Hindlimb muscle (tissue), 1 donor: ENCODE measurements around the gene ZNF514. TPM values are rescaled to one million over a fixed set of nuclear protein-coding genes. Genes with fewer than 3 reads are reported as not detected.
"Not testable (repeated sequence)": the region's sequence is repeated elsewhere in the genome, so short reads cannot be mapped to it uniquely, and the experiment has no call there.

Experiments
- DNase-seq: peaks from one replicate; pipeline ENCODE4 v3.0.0-alpha.2; 2013
- polyA plus RNA-seq: library from polyadenylated mRNA; unstranded; fragments of 120-200 nt; gene quantifications from one replicate; pipeline ENCODE4 v1.2.1, GENCODE V29; 2013; ENCODE audit not compliant: insufficient read length

The ZNF514 gene
- polyA plus RNA-seq, 1 donor: 22.2 TPM

GRCh38 chr2:95122197-95122551 lies 37.5 kb downstream of the ZNF514 start:
- no peak for DNase-seq

GRCh38 chr2:95121407-95122196 lies 38.0 kb downstream of the ZNF514 start, which contains the start of gene MRPS5:
Gene MRPS5 (minus strand): TSS chr2:95121808. CDS start chr2:95121791, 17 bp downstream.
- DNase-seq: peak; percentile 87

- DNase-seq: no peak
Observed at GRCh38 chr2:95121093-95121406, 38.6 kb downstream of the ZNF514 start.

- peak; percentile 48 for DNase-seq
Observed at GRCh38 chr2:95115418-95115817, 44.2 kb downstream of the ZNF514 start.

GRCh38 chr2:95113464-95113863 lies 46.2 kb downstream of the ZNF514 start:
- DNase-seq: no peak

- no peak for DNase-seq
Observed at GRCh38 chr2:95110395-95110794, 49.3 kb downstream of the ZNF514 start.

GRCh38 chr2:95109260-95109659 lies 50.4 kb downstream of the ZNF514 start:
- DNase-seq: no peak

GRCh38 chr2:95106081-95106480 lies 53.6 kb downstream of the ZNF514 start:
- no peak for DNase-seq

GRCh38 chr2:95104606-95105005 lies 55.0 kb downstream of the ZNF514 start:
- DNase-seq: no peak

GRCh38 chr2:95099910-95100309 lies 59.7 kb downstream of the ZNF514 start:
- no peak for DNase-seq

GRCh38 chr2:95098273-95098672 lies 61.4 kb downstream of the ZNF514 start:
- not testable (repeated sequence) for DNase-seq

Other genes starting within 250 kb of the ZNF514 start
- gene MAL, start 134.1 kb downstream of the ZNF514 start, polyA plus RNA-seq: 5.2 TPM
- gene MRPS5, start 38.0 kb downstream of the ZNF514 start, polyA plus RNA-seq: 61.1 TPM
- gene ZNF2, start 6.0 kb upstream of the ZNF514 start, polyA plus RNA-seq: 5.2 TPM
- gene ZNF892, start 47.7 kb upstream of the ZNF514 start, polyA plus RNA-seq: 2.4 TPM
- gene PROM2, start 114.6 kb upstream of the ZNF514 start, polyA plus RNA-seq: 1.4 TPM
- gene KCNIP3, start 137.5 kb upstream of the ZNF514 start, polyA plus RNA-seq: 5.8 TPM
- 23.7 TPM for gene FAHD2A, start 242.9 kb upstream of the ZNF514 start, polyA plus RNA-seq